H1 (cell line): Measurements from ENCODE around the gene FRMD6. TPM values are rescaled to one million over a fixed set of nuclear protein-coding genes. Genes with fewer than 3 reads are reported as not detected.

Experiments used
- CTCF ChIA-PET: fragments of 300-600 bp; sonication (Branson Sonifier 250); formaldehyde crosslinking; loops from one replicate; lab custom pipeline; 2021; ENCODE audit not compliant: partially characterized antibody; lab: Charles Lee
- POLR2A ChIA-PET: fragments of 300-600 bp; sonication (Branson Sonifier 250); formaldehyde crosslinking; loops from one replicate; lab custom pipeline; 2021; ENCODE audit warnings: inconsistent platforms; ENCODE audit not compliant: partially characterized antibody; lab: Charles Lee
- DNase-seq, 2 experiments: peaks; one replicate each; pipeline versions ENCODE4 v3.0.0 to v3.0.0-alpha.2; 2010 to 2022; ENCODE audit warnings: low spot score in 2 of 2, low read depth in 1 of 2, mixed read lengths in 1 of 2
- FAIRE-seq: peaks from 2 replicates; lab custom pipeline; 2011; peaks lifted over from hg19 to GRCh38; lab: Jason Lieb, UNC
- H2AFZ ChIP-seq: 2 replicates; pipeline ENCODE4 v1.8.1; 2012; ENCODE audit warnings: low read length, inconsistent platforms
- H2AK5ac ChIP-seq: 2 replicates; pipeline ENCODE4 v1.6.1; 2013; ENCODE audit warnings: low read depth, low read length
- H2BK120ac ChIP-seq: replicated peaks from 2 replicates; pipeline ENCODE3; 2013; ENCODE audit warnings: low read depth, low read length, inconsistent platforms
- H2BK12ac ChIP-seq: 2 replicates; pipeline ENCODE4 v1.6.1; 2013; ENCODE audit warnings: low read depth, low read length
- H2BK15ac ChIP-seq: 2 replicates; pipeline ENCODE4 v1.6.1; 2013; ENCODE audit warnings: low read length
- H2BK20ac ChIP-seq: 2 replicates; pipeline ENCODE4 v1.6.1; 2013; ENCODE audit warnings: low read length
- H2BK5ac ChIP-seq: 2 replicates; pipeline ENCODE4 v1.6.1; 2013; ENCODE audit warnings: low read depth, low read length
- H3K14ac ChIP-seq: 2 replicates; pipeline ENCODE4 v1.6.1; 2013; ENCODE audit warnings: inconsistent platforms; ENCODE audit not compliant: insufficient read length
- H3K18ac ChIP-seq: 2 replicates; pipeline ENCODE4 v1.6.1; 2013; ENCODE audit warnings: low read length; ENCODE audit errors: extremely low read depth
- H3K23ac ChIP-seq: 2 replicates; pipeline ENCODE4 v1.6.1; 2013; ENCODE audit warnings: inconsistent platforms; ENCODE audit not compliant: insufficient read length
- H3K23me2 ChIP-seq: 2 replicates; pipeline ENCODE4 v1.6.1; 2013; ENCODE audit warnings: low read depth, low read length
- H3K27ac ChIP-seq: 2 replicates; pipeline ENCODE4 v1.6.1; 2011; ENCODE audit warnings: low read depth, low read length, inconsistent platforms
- H3K27me3 ChIP-seq, 4 experiments: replicated peaks in 1 of 4; 1 replicate in 1 of 4; 2 replicates in 3 of 4; pipeline versions ENCODE4 v1.6.1 to v1.8.1; 2011 to 2013; ENCODE audit warnings: low read length in 3 of 4, mild to moderate bottlenecking in 3 of 4, inconsistent platforms in 2 of 4, mixed read lengths in 2 of 4, moderate library complexity in 1 of 4; ENCODE audit not compliant: control insufficient read depth in 3 of 4, insufficient read depth in 3 of 4; ENCODE audit errors: extremely low read depth in 1 of 4
- H3K36me3 ChIP-seq, 4 experiments: 2 replicates each; pipeline versions ENCODE4 v1.6.1 to v1.8.1; 2011 to 2013; ENCODE audit warnings: mild to moderate bottlenecking in 4 of 4, low read length in 3 of 4, moderate library complexity in 2 of 4, control low read depth in 1 of 4, inconsistent platforms in 1 of 4; ENCODE audit not compliant: insufficient read depth in 4 of 4, control insufficient read depth in 2 of 4
- H3K4ac ChIP-seq: replicated peaks from 2 replicates; pipeline ENCODE3; 2013; ENCODE audit warnings: low read length, low read depth, mixed read lengths, inconsistent platforms; ENCODE audit not compliant: insufficient read length
- H3K4me1 ChIP-seq, 4 experiments: replicated peaks in 1 of 4; 1 replicate in 1 of 4; 2 replicates in 3 of 4; pipeline versions ENCODE4 v1.6.1 to v1.8.1; 2011 to 2013; ENCODE audit warnings: low read length in 3 of 4, inconsistent platforms in 2 of 4, mixed read lengths in 1 of 4; ENCODE audit not compliant: insufficient read depth in 4 of 4, control insufficient read depth in 3 of 4
- H3K4me2 ChIP-seq, 2 experiments: 2 replicates each; pipeline versions ENCODE4 v1.6.1 to v1.8.1; 2011 to 2013; ENCODE audit warnings: low read depth in 2 of 2, low read length in 2 of 2, control low read depth in 1 of 2, inconsistent platforms in 1 of 2, mild to moderate bottlenecking in 1 of 2; ENCODE audit not compliant: insufficient read depth in 1 of 2
- H3K4me3 ChIP-seq, 4 experiments: fragments of 200-600, 300-600 bp in 1 of 4; sonication (generic), shearing (Covaris generic), sonication (Bioruptor Twin) in 1 of 4; 2 replicates each; pipeline versions ENCODE4 v1.5.1 to v1.8.1; 2011 to 2016; ENCODE audit warnings: low read length in 4 of 4, low read depth in 3 of 4, control low read depth in 2 of 4, inconsistent platforms in 2 of 4, mild to moderate bottlenecking in 2 of 4, mixed read lengths in 1 of 4, moderate library complexity in 1 of 4; ENCODE audit not compliant: insufficient read depth in 2 of 4; ENCODE audit errors: extremely low read depth in 1 of 4
- H3K56ac ChIP-seq: replicated peaks from 2 replicates; pipeline ENCODE3; 2013; ENCODE audit warnings: low read depth, mild to moderate bottlenecking, mixed read lengths, low read length, inconsistent platforms; ENCODE audit not compliant: insufficient read length
- H3K79me1 ChIP-seq: 2 replicates; pipeline ENCODE4 v1.6.1; 2013; ENCODE audit warnings: low read depth, low read length, control low read depth
- H3K79me2 ChIP-seq, 2 experiments: 2 replicates each; pipeline versions ENCODE4 v1.6.1 to v1.8.1; 2012 to 2013; ENCODE audit warnings: low read length in 2 of 2, mild to moderate bottlenecking in 2 of 2, inconsistent platforms in 1 of 2; ENCODE audit not compliant: insufficient read depth in 2 of 2, control insufficient read depth in 1 of 2
- H3K9ac ChIP-seq, 4 experiments: replicated peaks in 1 of 4; 1 replicate in 1 of 4; 2 replicates in 3 of 4; pipeline versions ENCODE4 v1.6.1 to v1.8.1; 2011 to 2013; ENCODE audit warnings: low read depth in 3 of 4, low read length in 3 of 4, control low read depth in 2 of 4, mild to moderate bottlenecking in 2 of 4, moderate library complexity in 2 of 4, inconsistent platforms in 1 of 4; ENCODE audit errors: extremely low read depth in 1 of 4
- H3K9me3 ChIP-seq, 2 experiments: 2 replicates each; pipeline versions ENCODE4 v1.6.1 to v1.8.1; 2012 to 2013; ENCODE audit warnings: mild to moderate bottlenecking in 2 of 2, moderate library complexity in 2 of 2, control low read depth in 1 of 2, inconsistent platforms in 1 of 2, low read depth in 1 of 2, low read length in 1 of 2, mixed read lengths in 1 of 2; ENCODE audit not compliant: insufficient read depth in 2 of 2
- H4K20me1 ChIP-seq, 2 experiments: replicated peaks in 1 of 2; 2 replicates each; pipeline versions ENCODE3 to v1.8.1; 2011 to 2013; ENCODE audit warnings: inconsistent platforms in 2 of 2, low read length in 2 of 2, mild to moderate bottlenecking in 1 of 2; ENCODE audit not compliant: insufficient read depth in 2 of 2, control insufficient read depth in 1 of 2
- H4K5ac ChIP-seq: 2 replicates; pipeline ENCODE4 v1.6.1; 2013; ENCODE audit warnings: low read length, low read depth, mixed read lengths, inconsistent platforms; ENCODE audit not compliant: insufficient read length
- H4K8ac ChIP-seq: 2 replicates; pipeline ENCODE4 v1.8.0; 2013; ENCODE audit warnings: mild to moderate bottlenecking, moderate library complexity, low read length, inconsistent platforms; ENCODE audit not compliant: insufficient read depth; ENCODE audit errors: extremely low read depth
- H4K91ac ChIP-seq: replicated peaks from 2 replicates; pipeline ENCODE3; 2013; ENCODE audit warnings: low read length, mixed read lengths, inconsistent platforms; ENCODE audit not compliant: insufficient read length
- HDAC6 ChIP-seq: IDR thresholded peaks from one replicate; pipeline ENCODE4 v1.7.1; 2012; ENCODE audit warnings: low read depth, mild to moderate bottlenecking, inconsistent platforms, low read length, moderate library complexity
- RBBP5 ChIP-seq: IDR thresholded peaks from 2 replicates; pipeline ENCODE4 v1.7.1; 2012; ENCODE audit warnings: low read depth, mild to moderate bottlenecking, inconsistent platforms, low read length, moderate library complexity, borderline replicate concordance
- RNF2 ChIP-seq: fragments of 200-900, 300-1000 bp; sonication (generic); IDR thresholded peaks from 2 replicates; pipeline ENCODE4 v1.7.1; 2016; ENCODE audit warnings: borderline replicate concordance, low read depth, mild to moderate bottlenecking, antibody characterized with exemption, low read length; ENCODE audit not compliant: poor library complexity, severe bottlenecking; ENCODE audit errors: missing control alignments
- TAF1 ChIP-seq: IDR thresholded peaks from 2 replicates; pipeline ENCODE4 v1.6.1; 2011; ENCODE audit warnings: mild to moderate bottlenecking, low read depth, low read length
- TAF7 ChIP-seq: optimal IDR thresholded peaks from 2 replicates; pipeline ENCODE3; 2011; ENCODE audit warnings: low read depth, mild to moderate bottlenecking, inconsistent platforms, low read length, moderate library complexity, borderline replicate concordance
- WGBS, 2 experiments: shearing (Covaris generic) in 1 of 2; methylation state at CpG; one replicate each; pipeline versions ENCODE4 v1.1.6 to v1.1.7; 2013 to 2015; ENCODE audit warnings: low lambda C conversion rate in 2 of 2, mixed read lengths in 2 of 2, inconsistent platforms in 1 of 2, low coverage in 1 of 2, missing lambda C conversion rate in 1 of 2; ENCODE audit not compliant: insufficient replicate concordance in 2 of 2, insufficient coverage in 1 of 2, insufficient read length in 1 of 2; ENCODE audit errors: extremely low coverage in 1 of 2, missing lambda C conversion rate in 1 of 2; 5-methylcytosine and 5-hydroxymethylcytosine counted together
- long read RNA-seq, 2 experiments: library from RNA in 1 of 2; library from capped mRNA in 1 of 2; stranded (forward); transcript quantifications; one replicate each; pipeline ENCODE4 v2.0.0, GENCODE V29; 2021; ENCODE audit warnings: inconsistent platforms in 1 of 2
- polyA minus RNA-seq, 3 experiments: library from RNA; depleted of rRNA, polyadenylated mRNA; stranded (reverse); fragments of >200 nt; gene quantifications; 1 replicate in 2 of 3; 2 replicates in 1 of 3; pipeline ENCODE4 v1.2.3, GENCODE V29; 2011
- polyA plus RNA-seq, 7 experiments: library from polyadenylated mRNA; depleted of rRNA in 3 of 7; stranded (reverse) in 5 of 7; unstranded in 2 of 7; fragments of >200 nt in 5 of 7; fragments of 200-250 nt in 2 of 7; gene quantifications; 1 replicate in 5 of 7; 2 replicates in 1 of 7; 4 replicates in 1 of 7; pipeline versions ENCODE4 v1.2.1 to v1.2.3, GENCODE V29; 2011 to 2013; ENCODE audit warnings: missing spikeins in 2 of 7, mixed read lengths in 2 of 7
- total RNA-seq: library from RNA; stranded (reverse); fragmentation: NEBNext Ultra II Directional; extraction: Animal tissue kit (Norgen Biotek cat#: 25700); gene quantifications from 2 replicates; pipeline ENCODE4 v1.2.1, GENCODE V29; 2021
- TF ChIP-seq, protein P1 (sequence below): IDR thresholded peaks from 2 replicates; pipeline ENCODE4 v1.6.1; 2011; ENCODE audit warnings: low read depth, mild to moderate bottlenecking, low read length; ENCODE audit not compliant: insufficient read depth

Gene FRMD6
- total RNA-seq (20.8 and 23.7 TPM in 2 replicates), polyA plus RNA-seq (2011; rRNA removed) (5.4 and 9.0 TPM in 2 replicates), polyA minus RNA-seq (2011; rRNA and poly(A)+ RNA removed) (19.8 and 23.9 TPM in 2 replicates)
- 6.8 TPM for polyA plus RNA-seq (2011; cell fraction: cytosol; rRNA removed)
- polyA plus RNA-seq (2011; cell fraction: nucleus; rRNA removed): 15.2 TPM
- polyA plus RNA-seq (2012, experiment 1 of 2): 4.7 to 8.1 TPM (median 7.7 TPM) in 4 replicates
- 0.81 TPM for polyA plus RNA-seq (2012, experiment 2 of 2)
- 8.6 TPM for polyA plus RNA-seq (2013, experiment 1 of 2)
- polyA plus RNA-seq (2013, experiment 2 of 2): 8.9 TPM
- polyA minus RNA-seq (2011; cell fraction: cytosol; rRNA and poly(A)+ RNA removed): 10.6 TPM
- polyA minus RNA-seq (2011; cell fraction: nucleus; rRNA and poly(A)+ RNA removed): 25.7 TPM
- long read RNA-seq, experiment 1, full-length matches to known transcripts: 2 of 20 reads
- long read RNA-seq, experiment 1, partial matches to known transcripts: 11 of 20 reads
- long read RNA-seq, experiment 1, other reads (novel, unspliced or antisense): 7 of 20 reads
- long read RNA-seq, experiment 2, partial matches to known transcripts: 0 of 3 reads
- long read RNA-seq, experiment 2, other reads (novel, unspliced or antisense): 2 of 3 reads

DNA sequence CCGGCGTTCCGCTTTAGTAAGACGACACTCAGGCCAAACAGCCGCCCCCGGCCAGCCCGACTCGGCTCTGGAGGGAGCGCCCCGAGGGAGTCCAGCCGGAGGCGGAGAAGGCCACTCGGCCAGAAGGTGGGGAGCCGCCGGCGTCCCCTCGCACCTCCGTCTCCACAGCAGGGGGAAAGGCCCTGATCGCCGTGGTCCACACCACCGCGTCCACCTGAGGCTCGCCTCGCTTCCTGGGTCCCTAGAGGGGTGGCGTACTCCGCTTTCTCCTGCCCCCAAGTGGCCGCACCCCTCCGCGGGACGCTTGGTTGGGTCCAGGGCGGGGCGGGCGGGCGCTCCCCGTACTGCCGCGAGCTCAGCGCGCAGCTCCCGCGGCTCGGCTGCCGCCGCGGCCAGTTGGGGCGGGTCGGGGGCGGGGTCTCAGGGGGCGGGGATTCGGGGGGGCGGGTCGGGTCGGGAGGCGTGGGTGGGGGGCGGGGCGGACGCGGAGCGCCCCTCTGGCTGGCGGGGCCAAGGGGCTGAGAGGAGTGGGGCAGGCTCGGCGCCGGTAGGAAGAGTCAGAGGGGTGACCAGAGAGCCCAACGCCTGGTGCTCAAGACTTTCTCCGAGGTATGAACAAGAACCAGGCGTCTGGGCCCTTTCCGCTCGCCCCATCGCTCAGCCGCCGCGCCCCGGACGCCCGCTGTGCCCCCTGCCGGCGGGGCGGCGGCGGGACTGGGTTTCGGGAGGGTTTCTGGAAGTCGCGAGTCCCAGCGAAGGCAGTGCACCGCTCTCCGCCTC, at the start of gene FRMD6:
TSS of gene FRMD6 (plus strand) at position 523 of the 780 bp plus-strand sequence. CDS start 37,927 bp downstream, outside the sequence.
- Histone ChIP-seq H2BK5ac (peak within 1 kb of the TSS; percentile 99), H3K9ac (peak within 1 kb of the TSS; percentile 94 to 99 (median 96)), H3K23ac (no peak within 1 kb of the TSS), H3K14ac (peak within 1 kb of the TSS; percentile 99), H3K56ac (peak within 1 kb of the TSS; percentile 97), H3K4ac (no peak within 1 kb of the TSS), H2AFZ (peak within 1 kb of the TSS; percentile 99; the same call in 1 of the 2 replicates), H4K5ac (peak within 1 kb of the TSS; percentile 99), H3K4me1 (peaks cover 0 to 6% (median 0%) of the 10 kb centered on the region in 4 experiments; a peak in 3 of 7 replicates), H3K27me3 (no peaks in the 10 kb centered on the region), H4K8ac (peak within 1 kb of the TSS; percentile 100), H2BK15ac (peak within 1 kb of the TSS; percentile 50; the same call in 1 of the 2 replicates), H2BK12ac (peak within 1 kb of the TSS; percentile 99), H3K4me3 (peak within 1 kb of the TSS; percentile 67 to 85 (median 82)), H3K79me1 (no peaks in the 10 kb centered on the region; the same call in 1 of the 2 replicates), H3K23me2 (peaks cover 11% of the 10 kb centered on the region), H2BK20ac (no peak within 1 kb of the TSS), H3K18ac (peak within 1 kb of the TSS; percentile 76), H2AK5ac (no peak within 1 kb of the TSS), H3K4me2 (peak within 1 kb of the TSS; percentile 81 to 84), H3K36me3 (no peaks in the 10 kb centered on the region), H4K91ac (peak within 1 kb of the TSS; percentile 100), H2BK120ac (peak within 1 kb of the TSS; percentile 79), H3K9me3 (no peaks in the 10 kb centered on the region), H4K20me1 (peaks cover 0 to 1% of the 10 kb centered on the region in 2 experiments), H3K27ac (peak within 1 kb of the TSS; percentile 100), H3K79me2 (peaks cover 0 to 33% of the 10 kb centered on the region in 2 experiments; a peak in 2 of 4 replicates)
- WGBS, 2 experiments: 3% methylated on average over 29 of the region's 86 CpGs; no CpG with 5 or more reads in 1 of the 2 experiments
- ChIA-PET POLR2A (interaction anchor here (0.5 to 1.8 kb wide), 4 partner anchors 7 to 282 kb away, joined by 3 to 4 read pairs (median 3); no protein-coding TSS in a partner anchor), CTCF (interaction anchor here (1.0 to 2.5 kb wide), 10 partner anchors 11 to 281 kb away, joined by 3 to 10 read pairs (median 4); no protein-coding TSS in a partner anchor)
- peak; percentile 44 to 89 for DNase-seq
- FAIRE-seq: no peak
- TF ChIP-seq TAF1 (peak; percentile 98), RNF2 (no peak), RBBP5 (no peak), TAF7 (peak; percentile 96), HDAC6 (no peak)
- TF ChIP-seq, protein P1, sequence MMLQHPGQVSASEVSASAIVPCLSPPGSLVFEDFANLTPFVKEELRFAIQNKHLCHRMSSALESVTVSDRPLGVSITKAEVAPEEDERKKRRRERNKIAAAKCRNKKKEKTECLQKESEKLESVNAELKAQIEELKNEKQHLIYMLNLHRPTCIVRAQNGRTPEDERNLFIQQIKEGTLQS: no peak
